Kidney glomerular epithelial cell (primary cell): ENCODE measurements around the gene MPI.
"Not testable (repeated sequence)": the region's sequence is repeated elsewhere in the genome, so short reads cannot be mapped to it uniquely, and the experiment has no call there.

ENCODE experiments used
- DNase-seq: peaks from one replicate; lab custom pipeline; 2025; lab: John Stamatoyannopoulos, UW

The MPI gene

DNA sequence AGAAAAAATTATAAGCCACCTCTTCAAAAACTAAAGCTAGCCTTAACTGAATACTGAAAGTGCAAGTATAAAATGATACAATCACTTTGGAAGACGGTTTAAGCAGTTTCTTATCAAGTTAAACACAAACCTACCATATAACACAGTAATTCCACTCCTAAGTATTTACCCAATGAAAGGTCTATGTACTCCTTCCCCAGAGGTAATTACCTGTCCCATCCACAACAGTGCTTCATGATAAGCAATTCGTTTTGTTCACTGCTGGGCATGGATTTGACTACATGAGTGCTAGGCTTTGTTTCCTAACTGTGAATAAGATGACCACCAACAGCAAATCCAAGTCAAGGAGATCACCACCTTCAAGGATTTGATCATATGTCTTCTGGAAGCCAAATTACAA, 43.7 kb downstream of the MPI start:
- no peak for DNase-seq

DNA sequence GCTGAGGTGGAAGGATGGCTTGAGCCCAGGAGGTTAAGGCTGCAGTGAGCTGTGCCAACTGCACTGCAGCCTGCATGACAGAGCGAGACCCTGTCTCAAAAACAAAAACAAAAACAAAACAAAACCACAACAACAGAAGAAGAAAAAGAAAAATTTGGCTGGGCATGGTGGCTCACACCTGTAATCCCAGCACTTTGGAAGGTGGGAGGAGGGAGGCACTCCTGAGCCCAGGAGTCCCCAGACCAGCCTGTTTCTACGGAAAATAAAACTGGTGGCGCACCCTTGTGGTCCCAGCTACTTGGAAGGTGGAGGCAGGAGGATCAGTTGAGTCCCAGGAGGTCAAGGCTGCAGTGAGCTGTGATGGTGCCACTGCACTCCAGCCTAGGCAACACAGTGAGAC, 45.4 kb downstream of the MPI start:
- not testable (repeated sequence) for DNase-seq

- peak; percentile 4 for DNase-seq
These were observed 47.4 kb downstream of the MPI start for GRCh38 chr15:74937272-74937589.

DNA sequence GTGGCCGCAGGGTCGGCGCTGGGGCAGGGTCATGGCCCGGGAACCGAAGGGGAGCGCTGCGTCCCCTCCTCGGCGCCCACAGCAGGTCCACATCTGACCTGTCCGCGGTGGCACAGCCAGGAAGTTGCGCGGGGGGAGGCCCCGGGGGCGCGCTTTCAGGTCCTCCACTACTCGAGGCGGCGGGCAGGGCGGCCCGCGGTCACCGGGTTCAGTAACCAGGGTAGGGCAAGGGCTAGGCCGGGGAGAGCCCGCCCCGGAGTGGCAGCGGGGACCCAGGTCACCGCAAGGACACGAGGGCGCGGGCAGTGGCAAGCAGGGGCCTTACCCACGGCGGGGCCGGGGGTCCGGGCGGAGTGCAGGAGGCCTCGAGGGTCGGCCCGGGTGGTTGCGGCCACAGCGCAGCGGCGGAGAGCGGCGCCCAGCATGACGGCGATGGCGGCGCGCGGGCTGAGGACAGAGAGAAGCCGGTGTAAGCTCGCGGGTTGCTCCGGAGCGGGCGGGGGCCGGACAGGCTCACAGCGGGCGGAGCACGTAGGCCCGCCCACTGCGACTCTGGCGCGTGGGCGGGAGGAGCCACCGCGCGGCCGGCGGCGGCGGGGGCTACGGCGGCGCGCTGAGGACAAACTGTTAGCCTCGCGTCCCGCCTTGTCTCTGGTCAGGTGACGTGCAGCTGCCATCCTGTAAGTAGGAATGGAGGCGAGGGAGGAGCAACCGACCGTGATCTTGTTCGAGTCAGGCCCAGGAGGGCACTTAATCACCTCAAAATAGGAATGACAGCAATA, 47.9 kb downstream of the MPI start, which contains the start of gene COX5A:
COX5A (minus strand) TSS at position 484 of the 782 bp plus-strand sequence; CDS start at position 425, 59 bp downstream.
- DNase-seq, result peak; percentile 89

DNA sequence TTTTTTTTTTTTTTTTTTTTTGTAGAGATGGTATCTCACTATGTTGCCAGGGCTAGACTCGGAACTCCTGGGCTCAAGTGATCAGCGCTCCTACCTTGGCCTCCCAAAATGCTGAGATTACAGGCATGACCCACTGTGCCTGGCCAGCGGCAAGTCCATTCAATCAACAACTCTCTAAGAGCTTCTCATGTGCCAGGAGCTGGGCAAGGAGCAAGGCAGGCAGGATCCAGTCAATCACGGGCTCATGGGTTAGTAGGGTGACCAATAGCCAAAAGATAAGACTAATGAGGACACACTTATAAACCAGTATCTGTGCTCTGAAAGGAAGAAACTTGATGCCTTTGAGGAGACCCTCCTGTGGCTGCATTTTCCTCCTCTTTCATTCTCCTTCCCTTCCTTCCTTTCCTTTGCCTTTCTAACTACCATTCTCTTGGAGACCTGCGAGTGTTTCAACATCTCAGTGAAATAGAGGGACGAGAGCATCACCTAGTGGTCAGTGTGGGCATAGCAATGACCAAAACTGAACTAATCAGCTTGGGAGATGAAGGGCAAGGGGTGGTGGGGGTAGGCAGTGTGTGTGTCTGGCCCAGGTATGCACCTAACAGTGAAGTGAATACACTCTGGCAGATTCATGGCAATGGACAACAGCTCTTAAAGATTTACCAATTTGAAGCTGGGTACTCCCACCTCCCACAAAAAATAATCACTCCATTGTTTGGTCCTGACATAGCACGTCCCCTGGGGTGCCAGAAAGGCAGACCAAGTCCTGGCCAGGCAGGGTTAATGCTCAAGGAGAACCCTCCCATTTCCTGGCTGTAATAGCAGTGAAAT, 60.5 kb downstream of the MPI start:
- DNase-seq, result peak; percentile 61

GRCh38 chr15:74951006-74951405, 61.2 kb downstream of the MPI start:
- no peak for DNase-seq
